ENCODE measurements around the gene APBA2. TPM values are rescaled to one million over a fixed set of nuclear protein-coding genes. Genes with fewer than 3 reads are reported as not detected.
A peak's percentile ranks its signal among the peaks of the same experiment; 100 is the strongest.
"Not testable (repeated sequence)": the region's sequence is repeated elsewhere in the genome, so short reads cannot be mapped to it uniquely, and the experiment has no call there.

The APBA2 gene
- total RNA-seq, result 3.8 TPM
- long read RNA-seq, partial matches to known transcripts, result 1 of 4 reads
- long read RNA-seq, other reads (novel, unspliced or antisense), result 3 of 4 reads

DNA sequence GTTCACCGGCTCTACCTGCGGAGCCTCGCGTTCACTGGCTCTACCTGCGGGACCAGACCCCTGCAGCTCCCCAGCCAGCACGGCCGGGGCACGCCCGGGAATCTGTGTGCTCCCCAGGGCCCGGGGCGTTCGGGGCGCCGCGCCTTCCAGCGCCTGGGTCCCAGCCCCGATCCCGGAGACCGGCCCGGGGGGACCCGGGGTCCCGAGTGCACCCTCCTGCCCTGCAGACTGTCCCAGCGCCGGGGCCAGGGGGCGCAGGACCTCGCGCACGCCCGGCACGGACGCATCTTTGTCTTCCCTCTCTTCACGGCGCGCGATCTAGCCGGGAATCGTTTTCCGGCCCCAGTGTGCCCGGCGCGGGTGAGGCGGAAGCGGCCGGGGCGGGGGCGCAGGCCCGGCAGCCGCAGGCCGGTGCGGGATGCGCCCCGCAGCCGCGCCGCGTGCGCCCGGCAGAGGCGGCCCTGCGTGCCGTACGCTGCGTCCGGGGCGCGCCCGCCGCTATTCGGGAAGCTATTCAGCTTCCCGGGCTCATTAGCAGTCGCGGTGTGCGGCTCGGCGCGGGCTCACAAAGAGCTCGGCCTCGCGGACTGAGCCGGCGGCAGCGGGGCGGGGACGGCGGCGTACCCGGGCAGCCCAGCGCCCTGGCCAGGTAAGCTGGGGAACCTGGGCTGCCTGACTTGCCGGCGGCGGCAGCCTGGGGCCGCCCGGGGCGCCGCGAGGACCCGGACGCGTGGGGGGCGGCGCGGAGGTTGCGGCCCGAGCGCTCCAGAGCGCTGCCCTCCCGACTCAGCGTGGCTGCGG, at the start of gene APBA2:
Gene APBA2 (plus strand): TSS at position 345 of the 801 bp plus-strand sequence. CDS start 167,911 bp downstream, outside the sequence.
- ATAC-seq (peak; percentile 15 to 40), DNase-seq (no peak)
- TF ChIP-seq, protein P1, sequence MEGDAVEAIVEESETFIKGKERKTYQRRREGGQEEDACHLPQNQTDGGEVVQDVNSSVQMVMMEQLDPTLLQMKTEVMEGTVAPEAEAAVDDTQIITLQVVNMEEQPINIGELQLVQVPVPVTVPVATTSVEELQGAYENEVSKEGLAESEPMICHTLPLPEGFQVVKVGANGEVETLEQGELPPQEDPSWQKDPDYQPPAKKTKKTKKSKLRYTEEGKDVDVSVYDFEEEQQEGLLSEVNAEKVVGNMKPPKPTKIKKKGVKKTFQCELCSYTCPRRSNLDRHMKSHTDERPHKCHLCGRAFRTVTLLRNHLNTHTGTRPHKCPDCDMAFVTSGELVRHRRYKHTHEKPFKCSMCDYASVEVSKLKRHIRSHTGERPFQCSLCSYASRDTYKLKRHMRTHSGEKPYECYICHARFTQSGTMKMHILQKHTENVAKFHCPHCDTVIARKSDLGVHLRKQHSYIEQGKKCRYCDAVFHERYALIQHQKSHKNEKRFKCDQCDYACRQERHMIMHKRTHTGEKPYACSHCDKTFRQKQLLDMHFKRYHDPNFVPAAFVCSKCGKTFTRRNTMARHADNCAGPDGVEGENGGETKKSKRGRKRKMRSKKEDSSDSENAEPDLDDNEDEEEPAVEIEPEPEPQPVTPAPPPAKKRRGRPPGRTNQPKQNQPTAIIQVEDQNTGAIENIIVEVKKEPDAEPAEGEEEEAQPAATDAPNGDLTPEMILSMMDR (IDR thresholded peaks at IDR 0.05), result no peak
- no peak within 1 kb of the TSS for H3K27ac ChIP-seq
- peaks cover 32% of the 10 kb centered on the region for H3K27me3 ChIP-seq (ENCODE audit: low read depth)
- intact Hi-C loops (cut with DNase I), result no loop called here
- H3K4me3 ChIP-seq, result peak within 1 kb of the TSS; percentile 52
- H3K9me3 ChIP-seq, result no peaks in the 10 kb centered on the region
- H3K4me1 ChIP-seq, result peaks cover 4% of the 10 kb centered on the region
- no peaks in the 10 kb centered on the region for H3K36me3 ChIP-seq

DNA sequence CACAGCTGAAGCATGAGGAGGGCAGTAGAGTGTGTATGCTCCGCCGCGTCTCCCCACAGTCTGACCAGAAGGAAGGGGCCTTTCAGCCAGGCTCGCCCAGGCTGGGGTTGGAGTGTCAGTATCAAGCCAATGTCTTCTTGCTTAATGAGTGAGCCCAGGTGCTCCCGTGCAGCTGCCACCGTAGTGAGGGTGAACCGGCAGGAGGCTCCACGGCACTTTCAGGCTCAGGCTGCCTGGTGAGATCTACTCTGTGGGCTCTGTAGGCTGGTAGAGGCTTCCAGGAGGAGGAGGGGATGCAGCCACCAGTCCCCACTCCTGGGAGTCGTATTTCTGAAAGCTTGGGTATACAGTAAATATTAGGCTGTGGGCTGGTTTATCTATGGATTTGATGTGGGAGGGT, 45.5 kb upstream of the APBA2 start:
- H3K27ac ChIP-seq; ATAC-seq; intact Hi-C loops (cut with DNase I); H3K4me3 ChIP-seq; DNase-seq; H3K4me1 ChIP-seq; H3K27me3 ChIP-seq (ENCODE audit: low read depth); H3K36me3 ChIP-seq; H3K9me3 ChIP-seq: not testable (repeated sequence)

DNA sequence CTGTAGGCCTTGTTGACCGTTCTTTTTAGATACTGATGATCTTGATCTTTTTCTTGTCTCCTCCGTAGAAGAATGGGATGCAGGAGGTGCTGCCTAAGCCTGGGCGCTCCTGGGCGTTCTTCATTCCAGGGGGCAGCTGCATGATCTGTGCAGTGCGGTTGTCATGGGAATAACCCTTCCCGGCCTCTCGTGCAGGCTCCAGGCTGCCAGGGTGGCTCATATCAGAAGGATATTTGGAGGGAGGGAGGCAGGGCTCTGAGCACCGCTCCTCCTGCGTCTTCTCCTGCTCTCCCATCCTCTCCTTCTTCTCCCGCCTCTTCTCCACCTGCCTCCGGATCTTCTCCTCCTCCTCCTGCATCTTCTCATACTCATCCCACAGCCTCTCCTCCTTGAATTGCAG, 43.6 kb upstream of the APBA2 start:
- H3K4me3 ChIP-seq; H3K9me3 ChIP-seq; intact Hi-C loops (cut with DNase I); DNase-seq; H3K4me1 ChIP-seq; ATAC-seq; H3K36me3 ChIP-seq; H3K27me3 ChIP-seq (ENCODE audit: low read depth); H3K27ac ChIP-seq: not testable (repeated sequence)

DNA sequence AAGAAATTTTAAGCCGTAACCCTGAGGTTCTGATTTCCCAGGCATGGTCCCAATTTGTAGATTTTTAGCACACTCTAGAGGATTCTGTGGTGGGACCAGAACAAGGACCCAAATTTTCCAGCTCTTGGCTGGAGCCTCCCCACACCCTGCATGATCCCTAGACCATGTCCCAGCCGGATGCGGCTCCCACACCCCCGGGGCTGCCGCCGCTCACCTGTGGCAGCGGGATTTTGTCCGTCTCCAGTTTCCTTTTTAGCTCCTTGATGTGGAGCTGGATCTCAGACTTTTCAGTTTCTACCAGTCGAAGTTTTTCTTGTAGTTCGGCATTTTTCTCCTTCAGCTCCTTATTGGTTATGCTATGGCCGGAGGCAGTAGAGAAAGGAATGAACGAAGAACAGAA, 42.3 kb upstream of the APBA2 start:
- DNase-seq, ATAC-seq: not testable (repeated sequence)

DNA sequence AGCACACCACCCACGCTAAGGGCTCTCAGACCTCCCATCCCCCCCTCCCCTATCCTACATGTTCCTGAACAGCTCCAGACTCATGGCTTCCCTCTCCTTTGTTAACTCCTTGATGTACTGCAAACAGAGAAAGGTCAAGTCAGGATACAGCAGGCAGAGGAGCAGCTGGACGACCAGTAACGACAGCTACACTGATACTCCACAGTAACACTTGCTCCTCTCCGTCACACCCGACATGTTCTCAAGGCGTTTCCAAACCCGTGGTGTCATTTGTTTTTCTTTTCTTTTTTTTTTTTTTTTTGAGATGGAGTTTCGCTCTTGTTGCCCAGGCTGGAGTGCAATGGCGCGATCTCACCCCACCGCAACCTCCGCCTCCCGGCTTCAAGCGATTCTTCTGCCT, 41.6 kb upstream of the APBA2 start:
- DNase-seq; intact Hi-C loops (cut with DNase I); H3K4me3 ChIP-seq; H3K9me3 ChIP-seq; H3K27ac ChIP-seq; H3K36me3 ChIP-seq; H3K27me3 ChIP-seq (ENCODE audit: low read depth); ATAC-seq; H3K4me1 ChIP-seq: not testable (repeated sequence)

More for the DNA sequence above, 42.3 kb upstream of the APBA2 start:
- H3K4me1 ChIP-seq; H3K4me3 ChIP-seq; intact Hi-C loops (cut with DNase I); H3K27me3 ChIP-seq (ENCODE audit: low read depth); H3K36me3 ChIP-seq; H3K27ac ChIP-seq; H3K9me3 ChIP-seq: not testable (repeated sequence)

DNA sequence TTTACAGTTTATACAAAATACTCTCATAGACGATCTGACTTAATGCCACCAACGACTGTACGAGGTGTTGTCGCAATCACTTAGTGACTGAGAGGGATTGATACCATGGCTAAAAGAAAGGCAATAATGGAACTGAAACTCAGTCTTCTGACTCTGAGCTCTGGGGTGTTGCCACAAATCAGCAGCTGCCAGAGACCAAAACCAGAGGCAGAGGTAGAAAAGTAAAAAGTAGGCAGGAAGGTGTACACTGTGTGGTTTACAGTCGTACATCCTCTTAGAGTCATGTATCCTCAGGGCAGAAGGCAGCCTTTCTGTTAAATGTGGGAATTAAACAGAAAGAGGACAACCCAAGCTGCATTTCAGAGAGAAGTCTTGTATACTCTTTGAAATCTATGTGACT, 38.5 kb upstream of the APBA2 start:
- H3K9me3 ChIP-seq; H3K27me3 ChIP-seq (ENCODE audit: low read depth); H3K4me1 ChIP-seq; H3K27ac ChIP-seq; ATAC-seq; DNase-seq; H3K36me3 ChIP-seq; intact Hi-C loops (cut with DNase I); H3K4me3 ChIP-seq: not testable (repeated sequence)

DNA sequence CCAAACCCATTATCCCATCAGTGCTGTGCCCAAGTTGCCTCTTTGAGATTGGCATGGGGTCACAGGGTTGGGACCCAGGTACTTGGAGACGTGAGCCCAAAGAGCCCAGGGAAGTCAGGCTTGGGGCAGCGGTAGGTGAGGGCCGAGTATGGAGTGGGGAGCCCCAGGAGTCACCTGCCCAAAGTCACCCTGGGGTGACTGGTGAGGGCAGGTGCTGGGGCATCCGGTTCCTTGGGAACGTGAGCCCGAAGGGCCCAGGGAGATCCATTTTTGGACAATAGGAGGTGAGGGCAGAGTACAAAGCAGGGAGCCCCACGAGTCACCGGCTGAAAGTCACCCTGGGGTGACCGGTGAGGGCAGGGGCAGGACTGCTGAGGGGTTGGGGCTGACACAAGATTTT, 37.8 kb upstream of the APBA2 start:
- H3K4me1 ChIP-seq; H3K9me3 ChIP-seq; DNase-seq; intact Hi-C loops (cut with DNase I); H3K4me3 ChIP-seq; H3K27ac ChIP-seq; H3K36me3 ChIP-seq; H3K27me3 ChIP-seq (ENCODE audit: low read depth): not testable (repeated sequence)
- peak in 1 of 2 donors; percentile 61 for ATAC-seq

DNA sequence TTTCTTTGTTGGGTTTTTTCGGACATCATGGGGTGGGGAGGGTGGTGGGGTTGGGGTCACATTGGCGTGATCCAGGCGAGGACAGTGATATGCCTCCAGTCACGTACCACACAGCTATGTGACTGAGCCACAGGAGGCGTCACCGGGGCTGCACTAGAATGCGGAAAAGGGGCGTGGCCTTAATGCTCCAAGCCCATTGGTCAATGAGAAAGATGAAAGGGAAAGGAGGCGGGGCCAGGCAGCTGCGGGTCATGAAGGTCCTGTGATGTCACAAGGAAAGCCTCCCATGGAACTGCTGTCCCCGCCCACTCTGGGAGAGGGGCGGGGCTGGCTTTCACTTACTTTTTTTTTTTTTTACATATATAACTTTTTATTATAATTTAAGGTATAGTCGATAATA, 37.3 kb upstream of the APBA2 start, which contains the start of gene GOLGA6L7:
Gene GOLGA6L7 (minus strand): TSS at position 124 of the 400 bp plus-strand sequence. CDS start 95 bp downstream, at position 29.
- H3K27me3 ChIP-seq (ENCODE audit: low read depth); ATAC-seq; H3K36me3 ChIP-seq; DNase-seq; H3K4me3 ChIP-seq; intact Hi-C loops (cut with DNase I); H3K4me1 ChIP-seq; H3K9me3 ChIP-seq; H3K27ac ChIP-seq: not testable (repeated sequence)

DNA sequence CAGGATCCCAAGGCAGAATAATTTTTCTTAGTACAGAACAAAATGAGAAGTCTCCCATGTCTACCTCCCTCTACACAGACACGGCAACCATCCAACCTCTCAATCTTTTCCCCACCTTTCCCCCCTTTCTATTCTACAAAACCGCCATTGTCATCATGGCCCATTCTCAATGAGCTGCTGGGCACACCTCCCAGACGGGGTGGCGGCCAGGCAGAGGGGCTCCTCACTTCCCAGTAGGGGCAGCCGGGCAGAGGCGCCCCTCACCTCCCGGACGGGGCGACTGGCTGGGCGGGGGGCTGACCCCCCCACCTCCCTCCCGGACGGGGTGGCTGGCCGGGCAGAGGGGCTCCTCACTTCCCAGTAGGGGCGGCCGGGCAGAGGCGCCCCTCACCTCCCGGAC, 36.5 kb upstream of the APBA2 start:
- H3K27ac ChIP-seq; H3K4me1 ChIP-seq; DNase-seq; H3K4me3 ChIP-seq; intact Hi-C loops (cut with DNase I); H3K9me3 ChIP-seq; H3K27me3 ChIP-seq (ENCODE audit: low read depth); ATAC-seq; H3K36me3 ChIP-seq: not testable (repeated sequence)

DNA sequence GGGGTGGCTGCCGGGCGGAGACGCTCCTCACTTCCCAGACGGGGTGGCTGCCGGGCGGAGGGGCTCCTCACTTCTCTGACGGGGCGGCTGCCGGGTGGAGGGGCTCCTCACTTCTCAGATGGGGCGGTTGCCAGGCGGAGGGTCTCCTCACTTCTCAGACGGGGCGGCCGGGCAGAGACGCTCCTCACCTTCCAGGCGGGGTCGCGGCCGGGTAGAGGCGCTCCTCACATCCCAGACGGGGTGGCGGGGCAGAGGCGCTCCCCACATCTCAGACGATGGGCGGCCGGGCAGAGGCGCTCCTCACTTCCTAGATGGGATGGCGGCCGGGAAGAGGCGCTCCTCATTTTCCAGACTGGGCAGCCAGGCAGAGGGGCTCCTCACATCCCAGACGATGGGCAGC, 36.0 kb upstream of the APBA2 start:
- H3K27ac ChIP-seq; H3K9me3 ChIP-seq; H3K4me1 ChIP-seq; DNase-seq; H3K4me3 ChIP-seq; H3K27me3 ChIP-seq (ENCODE audit: low read depth); intact Hi-C loops (cut with DNase I); H3K36me3 ChIP-seq; ATAC-seq: not testable (repeated sequence)

DNA sequence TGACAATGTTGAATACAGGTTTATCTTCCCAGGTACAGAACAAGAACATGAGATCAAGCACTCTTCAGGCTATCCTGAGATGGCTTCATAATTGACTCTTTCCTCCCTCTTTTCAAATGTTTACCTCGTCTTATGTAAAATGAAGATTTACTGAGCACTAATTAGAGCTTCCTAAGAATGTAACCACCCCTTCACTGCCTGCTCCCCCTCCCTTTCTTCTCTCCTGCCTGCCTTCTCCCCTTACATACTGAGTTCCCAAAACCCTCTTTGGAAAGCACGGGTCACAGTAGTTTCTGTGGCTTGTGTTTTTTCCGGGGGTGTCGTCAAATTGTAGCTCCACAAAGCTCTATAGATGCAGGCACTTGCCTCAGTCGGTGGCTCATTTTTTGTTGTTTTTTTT, 32.1 kb upstream of the APBA2 start:
- intact Hi-C loops (cut with DNase I); H3K27me3 ChIP-seq (ENCODE audit: low read depth); H3K4me3 ChIP-seq; DNase-seq; H3K4me1 ChIP-seq; H3K27ac ChIP-seq; ATAC-seq; H3K9me3 ChIP-seq; H3K36me3 ChIP-seq: not testable (repeated sequence)

DNA sequence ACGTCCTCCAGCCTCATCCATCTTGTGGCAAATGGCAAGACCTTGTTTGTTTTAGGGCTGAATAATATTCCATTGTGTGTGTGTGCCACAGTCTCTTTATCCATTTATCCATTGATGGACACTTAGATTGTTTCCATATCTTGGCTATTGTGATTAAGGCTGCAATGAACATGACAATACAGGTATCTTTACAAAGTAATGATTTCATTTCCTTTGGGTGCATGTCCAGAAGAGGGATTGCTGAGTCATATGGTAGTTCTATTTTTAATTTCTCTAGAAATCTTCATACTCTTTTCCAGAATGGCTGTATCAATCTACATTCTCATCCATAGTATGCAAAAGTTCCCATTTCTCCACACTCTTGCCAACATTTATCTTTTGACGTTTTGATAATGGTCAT, 31.2 kb upstream of the APBA2 start:
- H3K9me3 ChIP-seq; DNase-seq; H3K27ac ChIP-seq; H3K4me1 ChIP-seq; intact Hi-C loops (cut with DNase I); H3K36me3 ChIP-seq; ATAC-seq; H3K27me3 ChIP-seq (ENCODE audit: low read depth); H3K4me3 ChIP-seq: not testable (repeated sequence)

Measured in lower lobe of right lung (tissue), 2 donors.